K562 (cell line): ENCODE measurements around the gene PARD3B. TPM values are rescaled to one million over a fixed set of nuclear protein-coding genes. Genes with fewer than 3 reads are reported as not detected.

ENCODE experiments used
- ATAC-seq: fragments of 200-7000 bp; cut with Tn5 transposase; 3 replicates; pipeline ENCODE4 v1.9.1; 2020; ENCODE audit warnings: moderate library complexity
- BruUV-seq: library from RNA; stranded (reverse); fragments of 400-500 nt; replicated peaks from 2 replicates; lab custom pipeline; 2021; lab: Mats Ljungman, UMichigan
- CTCF ChIA-PET: fragments of 300-600 bp; formaldehyde crosslinking; extraction: SDS; loops from one replicate; lab custom pipeline; 2021; ENCODE audit warnings: low intra/inter-chr PET ratio; lab: Yijun Ruan, JAX
- POLR2A ChIA-PET: fragments of 300-600, 350-650 bp; sonication (Branson Sonifier 250); formaldehyde crosslinking; extraction: SDS; loops from one replicate; lab custom pipeline; 2021; ENCODE audit warnings: antibody characterized with exemption, inconsistent platforms; lab: Yijun Ruan, JAX
- DNase-seq, 4 experiments: peaks; one replicate each; pipeline versions ENCODE4 v3.0.0 to v3.0.0-alpha.2; 2011 to 2018; ENCODE audit warnings: low spot score in 3 of 4, mixed read lengths in 3 of 4; ENCODE audit errors: extremely low read depth in 1 of 4
- FAIRE-seq: peaks from 2 replicates; lab custom pipeline; 2011; peaks lifted over from hg19 to GRCh38; lab: Jason Lieb, UNC
- H2AFZ ChIP-seq: 2 replicates; pipeline ENCODE4 v1.6.0; 2011; ENCODE audit warnings: low read depth, low read length, control low read depth, inconsistent platforms
- H3K27ac ChIP-seq: fragments of 200-600 bp; 3 replicates; pipeline ENCODE4 v1.8.0; 2011; ENCODE audit warnings: low read depth, mild to moderate bottlenecking, control low read depth, inconsistent platforms, low read length, moderate library complexity, mixed read lengths; ENCODE audit errors: extremely low read depth
- H3K27me3 ChIP-seq, 2 experiments: fragments of 300-600 bp in 1 of 2; 2 replicates in 1 of 2; 3 replicates in 1 of 2; pipeline versions ENCODE4 v1.6.0 to v1.8.0; 2011; ENCODE audit warnings: inconsistent platforms in 2 of 2, low read length in 2 of 2, mild to moderate bottlenecking in 1 of 2, mixed read lengths in 1 of 2, moderate library complexity in 1 of 2; ENCODE audit not compliant: control insufficient read depth in 2 of 2, insufficient read depth in 2 of 2
- H3K36me3 ChIP-seq: fragments of 300-600 bp; 3 replicates; pipeline ENCODE4 v1.8.0; 2011; ENCODE audit warnings: mild to moderate bottlenecking, low read length, inconsistent platforms; ENCODE audit not compliant: control insufficient read depth, insufficient read depth
- H3K4me1 ChIP-seq, 2 experiments: fragments of 200-600 bp in 1 of 2; replicated peaks in 1 of 2; 2 replicates in 1 of 2; 3 replicates in 1 of 2; pipeline versions ENCODE4 v1.5.1 to v1.8.0; 2011; ENCODE audit warnings: inconsistent platforms in 2 of 2, low read length in 2 of 2, mild to moderate bottlenecking in 1 of 2, mixed read lengths in 1 of 2, moderate library complexity in 1 of 2; ENCODE audit not compliant: control insufficient read depth in 2 of 2, insufficient read depth in 2 of 2
- H3K4me2 ChIP-seq: 2 replicates; pipeline ENCODE4 v1.6.1; 2011; ENCODE audit warnings: low read length, control low read depth, inconsistent platforms, mixed read lengths; ENCODE audit not compliant: insufficient read depth
- H3K4me3 ChIP-seq: fragments of 200-600 bp; sonication (generic), shearing (Covaris generic); 2 replicates; pipeline ENCODE4 v1.5.1; 2016; ENCODE audit warnings: control low read depth, inconsistent platforms
- H3K79me2 ChIP-seq: fragments of 200-600 bp; 3 replicates; pipeline ENCODE4 v1.8.0; 2011; ENCODE audit warnings: low read length, inconsistent platforms; ENCODE audit not compliant: control insufficient read depth, insufficient read depth
- H3K9ac ChIP-seq, 2 experiments: 2 replicates each; pipeline versions ENCODE4 v1.6.0 to v1.6.1; 2011; ENCODE audit warnings: low read depth in 2 of 2, low read length in 2 of 2, control low read depth in 1 of 2, inconsistent platforms in 1 of 2, mild to moderate bottlenecking in 1 of 2, mixed read lengths in 1 of 2; ENCODE audit not compliant: insufficient read depth in 1 of 2
- H3K9me1 ChIP-seq: one replicate; pipeline ENCODE4 v1.6.0; 2011; ENCODE audit warnings: inconsistent platforms, mild to moderate bottlenecking, low read length, moderate library complexity; ENCODE audit not compliant: control insufficient read depth, insufficient read depth
- H3K9me3 ChIP-seq: replicated peaks from 2 replicates; pipeline ENCODE4 v1.5.1; 2011; ENCODE audit warnings: low read depth, low read length, inconsistent platforms; ENCODE audit not compliant: control insufficient read depth, insufficient read depth
- H4K20me1 ChIP-seq: replicated peaks from 2 replicates; pipeline ENCODE4 v1.6.1; 2011; ENCODE audit warnings: low read length, inconsistent platforms, mixed read lengths; ENCODE audit not compliant: control insufficient read depth, insufficient read depth
- BCL6 ChIP-seq: fragments of 250-450 bp; sonication (Bioruptor Pico); IDR thresholded peaks from 2 replicates; pipeline ENCODE4 v1.4.0; 2020
- BRD4 ChIP-seq: fragments of 200-600 bp; sonication (generic); IDR thresholded peaks from 2 replicates; pipeline ENCODE4 v1.6.1; 2017; ENCODE audit warnings: inconsistent platforms
- EHMT2 ChIP-seq: fragments of 450-650 bp; IDR thresholded peaks from 2 replicates; pipeline ENCODE4 v1.6.1; 2018; ENCODE audit warnings: antibody characterized with exemption
- FOXO4 ChIP-seq: fragments of 450-650 bp; formaldehyde crosslinking; IDR thresholded peaks from 2 replicates; pipeline ENCODE4 v1.4.0; 2020; ENCODE audit warnings: mild to moderate bottlenecking, moderate library complexity
- SMAD4 ChIP-seq: fragments of 250-450 bp; sonication (Bioruptor Pico); conservative IDR thresholded peaks from 2 replicates; pipeline ENCODE4 v1.8.0; 2021; ENCODE audit warnings: inconsistent platforms, mild to moderate bottlenecking, moderate library complexity
- TFAM ChIP-seq: fragments of 250-450 bp; sonication (Bioruptor Pico); conservative IDR thresholded peaks from 2 replicates; pipeline ENCODE4 v1.5.0; 2021; ENCODE audit warnings: mild to moderate bottlenecking, moderate library complexity
- THAP12 ChIP-seq: fragments of 250-450 bp; sonication (Bioruptor Pico); IDR thresholded peaks from 2 replicates; pipeline ENCODE4 v1.9.0; 2021; ENCODE audit warnings: mild to moderate bottlenecking, inconsistent platforms
- U2AF2 ChIP-seq: fragments of 200-400 bp; formaldehyde crosslinking; optimal IDR thresholded peaks from 2 replicates; pipeline ENCODE3; 2017; ENCODE audit warnings: low read depth, mild to moderate bottlenecking, low read length
- ZBTB11 ChIP-seq, 3 experiments: fragments of 200-800 bp in 1 of 3; fragments of 250-450 bp in 1 of 3; fragments of 450-650 bp in 1 of 3; sonication (Bioruptor Pico) in 1 of 3; sonication (Bioruptor generic) in 1 of 3; formaldehyde crosslinking in 1 of 3; IDR thresholded peaks; 2 replicates each; pipeline versions ENCODE4 v1.6.1 to v1.8.0; 2016 to 2022; ENCODE audit warnings: mild to moderate bottlenecking in 2 of 3, missing genetic modification characterization in 2 of 3, missing compliant biosample characterization in 1 of 3, moderate library complexity in 1 of 3
- ZNF324 ChIP-seq: fragments of 250-450 bp; sonication (Bioruptor Pico); IDR thresholded peaks from 2 replicates; pipeline ENCODE4 v1.4.0; 2020; ENCODE audit warnings: mild to moderate bottlenecking
- WGBS: fragments of 100-300 bp; shearing (Covaris generic); methylation state at CpG from one replicate; pipeline ENCODE4 v1.1.6; 2016; ENCODE audit warnings: low coverage, mixed read lengths; ENCODE audit not compliant: insufficient coverage; ENCODE audit errors: missing lambda C conversion rate; 5-methylcytosine and 5-hydroxymethylcytosine counted together
- in situ Hi-C: fragments of 300-500 bp; cut with MboI; formaldehyde crosslinking; loops from 4 replicates; pipeline ENCODE4 v1.15.0; 2018; ENCODE audit warnings: inconsistent platforms, mixed read lengths
- intact Hi-C: fragments of 100-400 bp; cut with micrococcal nuclease; formaldehyde crosslinking; loops from 2 replicates; pipeline ENCODE4 v1.14.2; 2022
- polyA plus RNA-seq, 8 experiments: library from polyadenylated mRNA; depleted of rRNA in 4 of 8; stranded (reverse) in 5 of 8; unstranded in 3 of 8; fragments of >200 nt; fragmentation: Nextera tagmentation in 2 of 8; fragmentation: Illumina TruSeq in 1 of 8; extraction: Ambion mirVana in 2 of 8; extraction: Trizol in 1 of 8; gene quantifications; 2 replicates each; pipeline versions ENCODE4 v1.2.1 to v1.2.3, GENCODE V29; 2011 to 2014; ENCODE audit warnings: inconsistent platforms in 1 of 8, missing spikeins in 1 of 8
- total RNA-seq, 7 experiments: library from RNA; depleted of rRNA in 6 of 7; stranded (reverse); fragments of >200 nt in 6 of 7; fragmentation: Illumina TruSeq in 2 of 7; extraction: Trizol in 2 of 7; gene quantifications; 2 replicates each; pipeline versions ENCODE4 v1.2.1 to v1.2.3, GENCODE V29; 2011 to 2021; ENCODE audit warnings: low replicate concordance in 1 of 7

The PARD3B gene
- total and polyA plus RNA-seq, 9 of the 15 experiments (the other 6 are each of a cell fraction or from before 2014, with no cell fraction given) = 0.15 to 3.0 (median 1.1) TPM

- TF ChIP-seq THAP12 (CRISPR knock-in tag) = no peak
- no peak for TF ChIP-seq FOXO4 (CRISPR knock-in tag)
Measured at GRCh38 chr2:205637779-205638503, 1092.7 kb downstream of the PARD3B start (continued).

- 0% methylated on average over 4 of the region's 4 CpGs for WGBS
- Histone ChIP-seq H3K9me3 (no peaks in the 10 kb centered on the region), H3K79me2 (no peaks in the 10 kb centered on the region), H2AFZ (no peak overlapping the region), H3K9ac (no peak overlapping the region), H3K27ac (no peak overlapping the region), H3K36me3 (no peaks in the 10 kb centered on the region), H4K20me1 (no peaks in the 10 kb centered on the region), H3K4me2 (no peak overlapping the region), H3K9me1 (no peaks in the 10 kb centered on the region), H3K27me3 (peaks cover 0 to 4% of the 10 kb centered on the region in 2 experiments; a peak in 1 of 5 replicates), H3K4me3 (no peak overlapping the region), H3K4me1 (no peaks in the 10 kb centered on the region)
- ChIA-PET CTCF (no interaction called here), POLR2A (no interaction called here)
- intact Hi-C loops (no loop called here), in situ Hi-C loops (no loop called here)
- FAIRE-seq = no peak
- DNase-seq = no peak
- BruUV-seq = no TSS peak
- no peak for ATAC-seq
- no peak for TF ChIP-seq U2AF2
- no peak for TF ChIP-seq BCL6
- TF ChIP-seq BRD4 = no peak
- TF ChIP-seq ZNF324 (CRISPR knock-in tag) = no peak
- TF ChIP-seq TFAM (CRISPR knock-in tag) = no peak
- no peak for TF ChIP-seq EHMT2
- TF ChIP-seq ZBTB11 (CRISPR knock-in tag; IDR thresholded peaks at IDR 0.05) = no peak
- no peak for TF ChIP-seq SMAD4
Measured at GRCh38 chr2:205640716-205641115, 1095.4 kb downstream of the PARD3B start.
